HL-60 (cell line): ENCODE data around the gene MSI2.

Experiments
- DNase-seq, 2 experiments: peaks; one replicate each; pipeline ENCODE4 v3.0.0-alpha.2; 2010 to 2020; ENCODE audit warnings: low read depth in 1 of 2, low spot score in 1 of 2
- H3K27ac ChIP-seq: fragments of 250-450 bp; sonication (Bioruptor Pico); replicated peaks from 2 replicates; pipeline ENCODE4 v1.5.1; 2020; ENCODE audit warnings: mild to moderate bottlenecking, moderate library complexity
- H3K27me3 ChIP-seq: fragments of 250-450 bp; sonication (Bioruptor Pico); 2 replicates; pipeline ENCODE4 v1.5.1; 2021; ENCODE audit warnings: mild to moderate bottlenecking, moderate library complexity; ENCODE audit not compliant: insufficient read depth, poor library complexity, severe bottlenecking
- H3K4me3 ChIP-seq: replicated peaks from 2 replicates; pipeline ENCODE4 v1.5.1; 2011; ENCODE audit warnings: mild to moderate bottlenecking, control low read depth, low read length; ENCODE audit not compliant: insufficient read depth
- GABPA ChIP-seq: IDR thresholded peaks from 2 replicates; pipeline ENCODE4 v1.6.1; 2012; ENCODE audit warnings: low read depth
- POLR2AphosphoS5 ChIP-seq: IDR thresholded peaks from 2 replicates; pipeline ENCODE4 v1.6.1; 2012; ENCODE audit warnings: low read depth
- SPI1 ChIP-seq: IDR thresholded peaks from 2 replicates; pipeline ENCODE4 v1.6.1; 2012; ENCODE audit warnings: low read depth, mild to moderate bottlenecking, borderline replicate concordance
- TF ChIP-seq, protein P1 (sequence below): IDR thresholded peaks from 2 replicates; pipeline ENCODE4 v1.6.1; 2012; ENCODE audit warnings: low read depth; ENCODE audit not compliant: insufficient replicate concordance
- TF ChIP-seq, protein P2 (sequence below): IDR thresholded peaks from one replicate; pipeline ENCODE4 v1.5.1; 2011; ENCODE audit warnings: low read length, control low read depth, inconsistent platforms; ENCODE audit not compliant: insufficient read depth

The MSI2 gene

DNA sequence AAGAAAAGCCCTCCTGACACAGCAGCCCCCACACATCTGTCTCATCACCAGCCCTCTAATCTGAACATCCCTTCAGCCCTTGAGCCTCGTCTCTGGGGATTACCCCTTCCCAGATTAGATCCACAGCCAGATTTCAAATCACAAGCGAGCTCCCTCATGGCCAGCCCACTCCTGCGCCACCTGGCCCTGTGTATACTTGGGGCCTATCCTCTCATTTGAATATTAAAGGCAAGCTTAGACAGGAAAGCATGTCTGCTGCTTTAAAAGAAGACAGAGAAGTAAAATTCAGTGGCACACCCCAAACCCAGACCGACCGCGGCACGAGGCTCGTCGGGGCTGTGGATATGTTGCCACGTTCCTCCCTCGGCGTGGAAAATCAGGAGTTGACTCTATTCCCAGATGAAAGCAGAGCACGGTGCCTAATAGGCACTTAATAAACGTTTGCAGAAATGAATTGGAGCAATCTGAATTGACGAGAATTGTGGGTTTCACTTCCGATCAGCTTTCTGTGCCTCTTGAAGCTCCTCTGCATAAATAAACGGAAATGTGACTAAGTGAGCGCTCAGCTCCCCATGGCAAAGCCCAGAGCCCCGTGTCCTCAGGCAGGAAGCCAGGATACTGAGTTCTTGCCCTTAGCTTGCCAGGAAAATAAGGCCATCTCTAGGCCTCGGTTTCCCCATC lies 380.8 kb downstream of the MSI2 start:
- H3K4me3 ChIP-seq, result no peak overlapping the region
- TF ChIP-seq, protein P1, sequence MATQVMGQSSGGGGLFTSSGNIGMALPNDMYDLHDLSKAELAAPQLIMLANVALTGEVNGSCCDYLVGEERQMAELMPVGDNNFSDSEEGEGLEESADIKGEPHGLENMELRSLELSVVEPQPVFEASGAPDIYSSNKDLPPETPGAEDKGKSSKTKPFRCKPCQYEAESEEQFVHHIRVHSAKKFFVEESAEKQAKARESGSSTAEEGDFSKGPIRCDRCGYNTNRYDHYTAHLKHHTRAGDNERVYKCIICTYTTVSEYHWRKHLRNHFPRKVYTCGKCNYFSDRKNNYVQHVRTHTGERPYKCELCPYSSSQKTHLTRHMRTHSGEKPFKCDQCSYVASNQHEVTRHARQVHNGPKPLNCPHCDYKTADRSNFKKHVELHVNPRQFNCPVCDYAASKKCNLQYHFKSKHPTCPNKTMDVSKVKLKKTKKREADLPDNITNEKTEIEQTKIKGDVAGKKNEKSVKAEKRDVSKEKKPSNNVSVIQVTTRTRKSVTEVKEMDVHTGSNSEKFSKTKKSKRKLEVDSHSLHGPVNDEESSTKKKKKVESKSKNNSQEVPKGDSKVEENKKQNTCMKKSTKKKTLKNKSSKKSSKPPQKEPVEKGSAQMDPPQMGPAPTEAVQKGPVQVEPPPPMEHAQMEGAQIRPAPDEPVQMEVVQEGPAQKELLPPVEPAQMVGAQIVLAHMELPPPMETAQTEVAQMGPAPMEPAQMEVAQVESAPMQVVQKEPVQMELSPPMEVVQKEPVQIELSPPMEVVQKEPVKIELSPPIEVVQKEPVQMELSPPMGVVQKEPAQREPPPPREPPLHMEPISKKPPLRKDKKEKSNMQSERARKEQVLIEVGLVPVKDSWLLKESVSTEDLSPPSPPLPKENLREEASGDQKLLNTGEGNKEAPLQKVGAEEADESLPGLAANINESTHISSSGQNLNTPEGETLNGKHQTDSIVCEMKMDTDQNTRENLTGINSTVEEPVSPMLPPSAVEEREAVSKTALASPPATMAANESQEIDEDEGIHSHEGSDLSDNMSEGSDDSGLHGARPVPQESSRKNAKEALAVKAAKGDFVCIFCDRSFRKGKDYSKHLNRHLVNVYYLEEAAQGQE, result no peak
- TF ChIP-seq, protein P2, sequence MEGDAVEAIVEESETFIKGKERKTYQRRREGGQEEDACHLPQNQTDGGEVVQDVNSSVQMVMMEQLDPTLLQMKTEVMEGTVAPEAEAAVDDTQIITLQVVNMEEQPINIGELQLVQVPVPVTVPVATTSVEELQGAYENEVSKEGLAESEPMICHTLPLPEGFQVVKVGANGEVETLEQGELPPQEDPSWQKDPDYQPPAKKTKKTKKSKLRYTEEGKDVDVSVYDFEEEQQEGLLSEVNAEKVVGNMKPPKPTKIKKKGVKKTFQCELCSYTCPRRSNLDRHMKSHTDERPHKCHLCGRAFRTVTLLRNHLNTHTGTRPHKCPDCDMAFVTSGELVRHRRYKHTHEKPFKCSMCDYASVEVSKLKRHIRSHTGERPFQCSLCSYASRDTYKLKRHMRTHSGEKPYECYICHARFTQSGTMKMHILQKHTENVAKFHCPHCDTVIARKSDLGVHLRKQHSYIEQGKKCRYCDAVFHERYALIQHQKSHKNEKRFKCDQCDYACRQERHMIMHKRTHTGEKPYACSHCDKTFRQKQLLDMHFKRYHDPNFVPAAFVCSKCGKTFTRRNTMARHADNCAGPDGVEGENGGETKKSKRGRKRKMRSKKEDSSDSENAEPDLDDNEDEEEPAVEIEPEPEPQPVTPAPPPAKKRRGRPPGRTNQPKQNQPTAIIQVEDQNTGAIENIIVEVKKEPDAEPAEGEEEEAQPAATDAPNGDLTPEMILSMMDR, result no peak
- no peak for TF ChIP-seq POLR2AphosphoS5
- TF ChIP-seq SPI1, result no peak
- no peak for TF ChIP-seq GABPA
- H3K27me3 ChIP-seq, result no peaks in the 10 kb centered on the region
- H3K27ac ChIP-seq, result no peak overlapping the region
- DNase-seq, result no peak

DNA sequence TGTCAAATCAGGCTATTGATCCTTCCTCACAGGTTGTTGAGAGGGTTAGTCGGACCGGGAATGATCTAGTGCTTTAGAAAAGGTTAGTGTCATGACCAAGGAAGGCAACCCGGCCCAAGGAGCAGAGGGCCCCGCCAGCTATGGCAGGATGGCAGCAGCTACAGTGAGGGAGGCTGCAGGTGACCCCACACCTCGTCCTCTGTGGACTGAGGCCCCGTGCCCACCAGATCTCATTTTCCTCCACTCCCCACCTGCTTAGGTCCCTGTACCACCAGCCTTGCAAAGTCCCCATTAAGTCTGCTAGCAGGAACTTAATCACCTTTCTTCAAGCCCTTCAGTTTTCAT lies 381.3 kb downstream of the MSI2 start:
- no peak overlapping the region for H3K27ac ChIP-seq
- no peak for TF ChIP-seq POLR2AphosphoS5
- no peak for TF ChIP-seq GABPA
- no peak for TF ChIP-seq SPI1
- TF ChIP-seq, protein P2, result no peak
- TF ChIP-seq, protein P1, result no peak
- H3K4me3 ChIP-seq, result no peak overlapping the region

DNA sequence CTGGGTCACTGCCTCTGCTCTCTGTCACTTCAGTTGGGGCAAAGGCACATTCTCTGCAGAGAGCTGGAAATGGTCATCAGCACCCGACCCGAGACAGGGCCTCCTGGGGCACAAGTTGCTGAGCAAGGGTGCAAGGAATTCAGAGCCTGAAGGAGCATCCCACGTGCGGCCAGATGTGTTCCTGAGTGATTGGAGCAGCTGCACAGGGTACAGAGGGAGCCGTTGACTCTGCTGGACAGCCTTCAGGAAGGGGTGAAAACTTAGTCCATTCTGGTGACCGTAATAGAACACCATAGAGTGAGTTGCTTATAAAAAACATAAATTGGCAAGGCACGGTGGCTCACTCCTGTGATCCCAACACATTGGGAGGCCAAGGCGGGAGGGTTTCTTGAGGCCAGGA lies 382.0 kb downstream of the MSI2 start:
- H3K27ac ChIP-seq, result no peak overlapping the region
- DNase-seq, result no peak
- no peaks in the 10 kb centered on the region for H3K27me3 ChIP-seq
- no peak overlapping the region for H3K4me3 ChIP-seq
- TF ChIP-seq, protein P2, result no peak
- TF ChIP-seq GABPA, result no peak
- no peak for TF ChIP-seq SPI1
- TF ChIP-seq, protein P1, result no peak
- no peak for TF ChIP-seq POLR2AphosphoS5

More for the DNA sequence above, 381.3 kb downstream of the MSI2 start:
- DNase-seq, result no peak
- no peaks in the 10 kb centered on the region for H3K27me3 ChIP-seq
